CD4-positive, alpha-beta T cell treated with Interleukin-4 for 1 hour (primary cell): ENCODE data around the gene ARHGEF1.
"Not testable (repeated sequence)": the region's sequence is repeated elsewhere in the genome, so short reads cannot be mapped to it uniquely, and the experiment has no call there.

Source experiments
- DNase-seq, 2 donors: peaks; one replicate each; pipeline ENCODE4 v3.0.0-alpha.2; 2020 to 2022

Gene ARHGEF1

GRCh38 chr19:41906916-41907680, 24.1 kb downstream of the ARHGEF1 start:
- no peak for DNase-seq

- no peak for DNase-seq
These were observed 25.1 kb downstream of the ARHGEF1 start for GRCh38 chr19:41907994-41908615.

GRCh38 chr19:41908724-41909464, 25.9 kb downstream of the ARHGEF1 start:
- DNase-seq = no peak

DNA sequence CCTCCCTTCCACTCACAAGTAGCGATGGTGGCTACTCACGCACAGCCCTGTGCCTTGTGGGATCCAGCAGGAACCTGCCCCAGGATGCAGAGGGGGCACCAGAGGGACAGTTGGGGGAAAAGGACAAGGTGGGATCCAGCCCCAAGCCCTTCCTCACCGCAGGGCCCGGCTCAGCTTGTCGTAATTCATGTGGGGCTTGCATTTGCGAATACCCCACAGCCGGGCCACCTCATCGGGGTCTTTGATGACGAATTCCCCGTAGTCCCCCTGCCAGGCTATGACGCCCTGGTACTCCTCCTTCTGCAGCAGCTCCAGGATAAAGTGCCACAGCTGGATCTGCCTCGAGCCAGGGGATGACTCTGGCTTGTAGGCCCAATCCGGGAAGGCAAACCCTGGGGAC, 26.7 kb downstream of the ARHGEF1 start:
- no peak for DNase-seq

DNA sequence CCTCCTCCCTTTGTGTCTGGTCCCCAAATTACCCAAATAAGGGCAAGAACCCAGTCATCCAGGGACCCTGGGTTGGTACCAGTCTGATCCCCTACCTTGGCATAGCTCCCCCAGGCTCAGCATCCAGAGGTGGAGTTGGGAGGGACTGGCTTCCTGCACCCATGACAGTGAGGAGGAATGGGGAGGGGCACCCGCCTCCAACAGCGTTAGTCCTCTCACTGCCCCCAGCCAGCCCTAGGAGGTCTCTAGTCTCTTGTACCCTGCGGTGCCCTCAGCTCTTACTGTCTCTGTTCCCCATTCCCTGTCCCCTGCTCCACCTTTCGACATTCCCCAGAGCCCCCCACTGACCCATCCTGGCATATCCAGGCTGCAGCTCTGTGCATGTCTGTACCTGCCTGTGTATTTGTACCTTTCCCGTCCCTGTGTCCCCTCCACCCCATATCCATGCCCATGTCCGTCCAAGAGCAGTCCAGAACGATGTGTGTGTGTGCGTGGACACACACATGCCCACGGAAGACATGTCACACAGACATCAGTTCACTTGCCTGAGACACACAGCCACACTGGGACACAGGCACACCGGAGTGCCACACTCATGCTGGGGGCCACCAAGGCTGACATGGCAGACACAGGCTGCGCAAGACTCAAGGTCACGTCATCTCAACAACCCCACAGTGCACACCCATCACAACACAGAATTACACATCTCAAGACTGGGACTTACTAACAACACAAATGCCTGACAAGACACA, 27.4 kb downstream of the ARHGEF1 start:
- no peak for DNase-seq

- DNase-seq = no peak
These were observed 28.3 kb downstream of the ARHGEF1 start for GRCh38 chr19:41910992-41911888.

GRCh38 chr19:41911889-41912731, 29.1 kb downstream of the ARHGEF1 start:
- no peak for DNase-seq

- no peak for DNase-seq
These were observed 30.0 kb downstream of the ARHGEF1 start for GRCh38 chr19:41912899-41913537.

- no peak for DNase-seq
These were observed 30.8 kb downstream of the ARHGEF1 start for GRCh38 chr19:41913538-41914423.

DNA sequence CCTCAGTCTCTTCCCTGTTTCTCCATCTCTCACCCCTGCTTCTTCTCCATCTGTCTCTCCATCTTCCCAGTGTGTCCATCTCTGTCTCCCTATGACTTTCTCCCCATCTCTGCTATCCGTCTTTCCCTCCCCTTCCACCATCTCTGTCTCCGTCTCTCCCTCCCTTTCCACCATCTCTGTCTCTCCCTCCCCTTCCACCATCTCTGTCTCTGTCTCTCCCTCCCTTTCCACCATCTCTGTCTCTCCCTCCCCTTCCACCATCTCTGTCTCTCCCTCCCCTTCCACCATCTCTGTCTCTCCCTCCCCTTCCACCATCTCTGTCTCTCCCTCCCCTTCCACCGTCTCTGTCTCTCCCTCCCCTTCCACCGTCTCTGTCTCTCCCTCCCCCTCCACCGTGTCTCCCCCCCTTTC, 31.4 kb downstream of the ARHGEF1 start:
- DNase-seq = not testable (repeated sequence)

GRCh38 chr19:41915021-41915775, 32.2 kb downstream of the ARHGEF1 start:
- no peak for DNase-seq

- DNase-seq = no peak
These were observed 32.9 kb downstream of the ARHGEF1 start for GRCh38 chr19:41915776-41916414.

GRCh38 chr19:41917676-41918075, 34.7 kb downstream of the ARHGEF1 start:
- no peak for DNase-seq

- no peak for DNase-seq
These were observed 35.1 kb downstream of the ARHGEF1 start for GRCh38 chr19:41918095-41918494.

DNA sequence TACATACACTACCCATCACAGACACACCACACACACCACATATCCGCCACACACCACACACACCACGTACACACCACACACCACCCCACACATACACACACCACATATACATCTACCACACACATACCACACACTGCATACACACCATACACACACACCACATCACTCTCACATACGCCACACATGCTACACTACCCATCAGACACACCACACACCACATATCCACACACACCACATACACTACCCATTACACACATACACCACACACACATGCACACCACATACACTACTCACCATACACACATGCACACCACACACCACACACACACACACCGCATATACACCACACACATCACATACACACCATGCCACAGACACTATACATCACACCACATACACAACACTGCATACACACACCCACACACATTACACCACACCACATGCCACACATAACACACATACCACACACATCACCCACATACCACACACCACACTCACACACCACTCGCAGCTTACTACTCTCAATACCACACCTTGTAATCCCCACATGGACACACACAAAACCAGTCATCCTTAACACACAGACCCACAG, 35.8 kb downstream of the ARHGEF1 start:
- no peak for DNase-seq

- DNase-seq = no peak
These were observed 37.1 kb downstream of the ARHGEF1 start for GRCh38 chr19:41919948-41920712.
